Gastroesophageal sphincter (tissue), 3 donors: ENCODE results near the gene TCL1A.

Experiments
- POLR2A ChIP-seq, 2 donors: fragments of 450-650 bp; IDR thresholded peaks; one replicate each; pipeline ENCODE4 v1.6.1; 2017; ENCODE audit warnings: antibody characterized with exemption in 2 of 2, mild to moderate bottlenecking in 2 of 2, moderate library complexity in 1 of 2
- TF ChIP-seq, protein P1 (sequence below), 4 experiments: fragments of 200-600 bp in 2 of 4; fragments of 450-650 bp in 2 of 4; sonication (generic) in 1 of 4; IDR thresholded peaks; one replicate each; pipeline ENCODE4 v1.5.1; 2017 to 2019; ENCODE audit warnings: antibody characterized with exemption in 4 of 4, mild to moderate bottlenecking in 2 of 4, moderate library complexity in 2 of 4

DNA sequence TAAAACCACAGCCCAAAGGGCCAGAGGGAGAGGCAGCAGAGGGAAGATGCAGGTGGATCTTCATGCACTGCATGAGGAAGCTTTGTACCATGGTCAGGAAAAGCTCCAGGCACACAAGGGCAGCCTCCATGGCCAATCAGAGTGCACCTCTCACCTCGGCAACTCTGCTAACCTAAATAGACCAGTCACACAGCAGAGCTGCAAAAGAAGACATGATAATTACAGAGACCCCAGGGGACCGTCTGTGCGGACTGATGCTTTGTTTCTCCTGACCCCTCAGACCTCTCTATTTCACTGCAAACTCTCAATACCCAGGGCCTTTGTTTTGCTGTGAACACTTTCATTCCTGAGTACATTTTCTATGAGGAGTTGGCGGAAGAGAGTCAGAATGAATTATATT is 38.4 kb downstream of the TCL1A start:
- TF ChIP-seq, protein P1, sequence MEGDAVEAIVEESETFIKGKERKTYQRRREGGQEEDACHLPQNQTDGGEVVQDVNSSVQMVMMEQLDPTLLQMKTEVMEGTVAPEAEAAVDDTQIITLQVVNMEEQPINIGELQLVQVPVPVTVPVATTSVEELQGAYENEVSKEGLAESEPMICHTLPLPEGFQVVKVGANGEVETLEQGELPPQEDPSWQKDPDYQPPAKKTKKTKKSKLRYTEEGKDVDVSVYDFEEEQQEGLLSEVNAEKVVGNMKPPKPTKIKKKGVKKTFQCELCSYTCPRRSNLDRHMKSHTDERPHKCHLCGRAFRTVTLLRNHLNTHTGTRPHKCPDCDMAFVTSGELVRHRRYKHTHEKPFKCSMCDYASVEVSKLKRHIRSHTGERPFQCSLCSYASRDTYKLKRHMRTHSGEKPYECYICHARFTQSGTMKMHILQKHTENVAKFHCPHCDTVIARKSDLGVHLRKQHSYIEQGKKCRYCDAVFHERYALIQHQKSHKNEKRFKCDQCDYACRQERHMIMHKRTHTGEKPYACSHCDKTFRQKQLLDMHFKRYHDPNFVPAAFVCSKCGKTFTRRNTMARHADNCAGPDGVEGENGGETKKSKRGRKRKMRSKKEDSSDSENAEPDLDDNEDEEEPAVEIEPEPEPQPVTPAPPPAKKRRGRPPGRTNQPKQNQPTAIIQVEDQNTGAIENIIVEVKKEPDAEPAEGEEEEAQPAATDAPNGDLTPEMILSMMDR (IDR thresholded peaks at IDR 0.05): no peak
- no peak for TF ChIP-seq POLR2A (IDR thresholded peaks at IDR 0.05)
